GM12878 (cell line): ENCODE measurements around the gene SHMT2. TPM values are rescaled to one million over a fixed set of nuclear protein-coding genes. Genes with fewer than 3 reads are reported as not detected.

Experiments used
- ATF3 ChIP-seq: IDR thresholded peaks from 2 replicates; pipeline ENCODE4 v1.6.1; 2011; ENCODE audit warnings: low read depth, mild to moderate bottlenecking, low read length, moderate library complexity, borderline replicate concordance; ENCODE audit errors: extremely low read depth
- BACH1 ChIP-seq: fragments of 450-650 bp; IDR thresholded peaks from 2 replicates; pipeline ENCODE4 v1.6.1; 2017; ENCODE audit warnings: mild to moderate bottlenecking, borderline replicate concordance
- EP300 ChIP-seq, 2 experiments: fragments of 150-350 bp in 1 of 2; IDR thresholded peaks; 2 replicates each; pipeline ENCODE4 v1.6.1; 2011 to 2012; ENCODE audit warnings: low read depth in 2 of 2, low read length in 2 of 2, borderline replicate concordance in 1 of 2, improper control_type of control experiment in 1 of 2, inconsistent platforms in 1 of 2; ENCODE audit not compliant: control insufficient read depth in 1 of 2
- HDGF ChIP-seq: fragments of 450-650 bp; IDR thresholded peaks from 2 replicates; pipeline ENCODE4 v1.6.1; 2016; ENCODE audit warnings: antibody characterized with exemption
- NBN ChIP-seq: fragments of 450-650 bp; IDR thresholded peaks from 2 replicates; pipeline ENCODE4 v1.6.1; 2016
- NR2F1 ChIP-seq: fragments of 450-650 bp; conservative IDR thresholded peaks from 2 replicates; pipeline ENCODE4 v1.6.1; 2017; ENCODE audit warnings: mild to moderate bottlenecking
- POU2F2 ChIP-seq: IDR thresholded peaks from 3 replicates; pipeline ENCODE4 v1.6.1; 2011; ENCODE audit warnings: low read depth, mild to moderate bottlenecking, low read length, borderline replicate concordance
- RB1 ChIP-seq: fragments of 450-650 bp; formaldehyde crosslinking; IDR thresholded peaks from 2 replicates; pipeline ENCODE4 v1.6.1; 2017; ENCODE audit warnings: mild to moderate bottlenecking, borderline replicate concordance
- SP1 ChIP-seq: IDR thresholded peaks from one replicate; pipeline ENCODE4 v1.6.1; 2011; ENCODE audit warnings: low read depth, low read length
- ZBTB4 ChIP-seq: fragments of 450-650 bp; formaldehyde crosslinking; IDR thresholded peaks from 2 replicates; pipeline ENCODE4 v1.4.0; 2022; ENCODE audit warnings: mild to moderate bottlenecking, moderate library complexity
- polyA plus RNA-seq, 11 experiments: library from polyadenylated mRNA; depleted of rRNA in 4 of 11; unstranded in 6 of 11; stranded (reverse) in 5 of 11; fragments of >200 nt; fragmentation: Nextera tagmentation in 4 of 11; fragmentation: Illumina TruSeq in 1 of 11; extraction: Ambion mirVana in 4 of 11; extraction: Trizol in 1 of 11; gene quantifications; 1 replicate in 1 of 11; 2 replicates in 10 of 11; pipeline versions ENCODE4 v1.2.1 to v1.2.3, GENCODE V29; 2011 to 2016; ENCODE audit warnings: inconsistent platforms in 2 of 11, missing spikeins in 2 of 11, low read depth in 1 of 11
- total RNA-seq, 4 experiments: library from RNA; depleted of rRNA in 3 of 4; stranded (reverse); fragments of >200 nt in 3 of 4; fragmentation: Illumina TruSeq in 1 of 4; extraction: Trizol in 1 of 4; gene quantifications; 2 replicates each; pipeline versions ENCODE4 v1.2.1 to v1.2.3, GENCODE V29; 2013 to 2021

Gene SHMT2
- total and polyA plus RNA-seq, 10 of the 15 experiments (the other 5 are each of a cell fraction or from before 2014, with no cell fraction given) = 57.0 to 292 (median 186) TPM

GRCh38 chr12:57238854-57239554 is 9.5 kb downstream of the SHMT2 start (continued):
- TF ChIP-seq NR2F1 = peak; percentile 43; the same call in 1 of the 2 replicates
- peak; percentile 34; the same call in 1 of the 2 replicates for TF ChIP-seq NBN
- TF ChIP-seq SP1 = peak; percentile 70
- TF ChIP-seq RB1 = peak; percentile 90; the same call in 1 of the 2 replicates
- 0 out of 3 replicates have a peak, but pooled peaks have one; percentile 56 for TF ChIP-seq POU2F2
- 0 out of 2 replicates have a peak, but pooled peaks have one; percentile 30 for TF ChIP-seq HDGF
- TF ChIP-seq BACH1 = peak; percentile 56; the same call in 1 of the 2 replicates
- peak; percentile 71; the same call in 1 of the 2 replicates for TF ChIP-seq ATF3
- TF ChIP-seq EP300 (IDR thresholded peaks at IDR 0.05; ENCODE audit: borderline replicate concordance in 1 of 2, control insufficient read depth in 1 of 2, low read depth in 2 of 2, low read length in 2 of 2) = no peak
- no peak for TF ChIP-seq ZBTB4 (CRISPR knock-in tag)
